OCI-M1 (cell line): Measurements from ENCODE around the gene BMPR1A.
A peak's percentile ranks its signal among the peaks of the same experiment; 100 is the strongest.
"Not testable (repeated sequence)": the region's sequence is repeated elsewhere in the genome, so short reads cannot be mapped to it uniquely, and the experiment has no call there.

Experiments
- DNase-seq: peaks from one replicate; lab custom pipeline; 2025; lab: John Stamatoyannopoulos, UW

The BMPR1A gene

DNA sequence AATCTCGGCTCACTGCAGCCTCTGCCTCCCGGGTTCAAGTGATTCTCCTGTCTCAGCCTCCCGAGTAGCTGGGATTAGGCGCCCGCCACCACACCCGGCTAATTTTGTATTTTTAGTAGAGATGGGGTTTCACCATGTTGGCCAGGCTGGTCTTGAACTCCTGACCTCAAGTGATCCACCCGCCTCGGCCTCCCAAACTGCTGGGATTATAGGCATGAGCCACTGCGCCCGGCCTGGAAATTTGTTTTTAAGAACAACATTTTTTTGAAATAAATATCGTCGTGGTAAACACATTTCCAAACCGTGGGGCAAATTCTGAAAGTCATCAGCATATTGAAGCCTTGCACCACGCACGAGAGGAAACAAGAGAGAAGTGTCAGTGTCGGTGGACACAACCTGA is 183.7 kb downstream of the BMPR1A start:
- not testable (repeated sequence) for DNase-seq

GRCh38 chr10:86940677-86941076 is 184.3 kb downstream of the BMPR1A start:
- no peak for DNase-seq

DNA sequence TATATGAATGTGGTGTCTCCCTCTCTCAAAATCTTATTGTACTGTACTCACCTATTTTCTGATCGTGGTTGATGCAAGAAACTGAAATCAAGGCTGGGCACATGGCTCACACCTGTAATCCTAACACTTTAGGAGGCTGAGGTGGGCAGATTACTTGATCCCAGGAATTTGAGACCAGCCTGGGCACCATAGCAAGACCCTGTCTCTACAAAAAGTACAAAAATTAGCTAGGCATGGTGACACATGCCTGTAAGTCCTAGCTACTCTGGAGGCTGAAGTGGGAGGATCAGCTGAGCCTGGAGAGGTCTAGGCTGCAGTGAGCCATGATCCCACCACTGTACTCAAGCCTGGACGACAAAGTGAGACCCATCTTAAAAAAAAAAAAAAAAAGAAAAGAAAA is 185.0 kb downstream of the BMPR1A start:
- no peak for DNase-seq

DNA sequence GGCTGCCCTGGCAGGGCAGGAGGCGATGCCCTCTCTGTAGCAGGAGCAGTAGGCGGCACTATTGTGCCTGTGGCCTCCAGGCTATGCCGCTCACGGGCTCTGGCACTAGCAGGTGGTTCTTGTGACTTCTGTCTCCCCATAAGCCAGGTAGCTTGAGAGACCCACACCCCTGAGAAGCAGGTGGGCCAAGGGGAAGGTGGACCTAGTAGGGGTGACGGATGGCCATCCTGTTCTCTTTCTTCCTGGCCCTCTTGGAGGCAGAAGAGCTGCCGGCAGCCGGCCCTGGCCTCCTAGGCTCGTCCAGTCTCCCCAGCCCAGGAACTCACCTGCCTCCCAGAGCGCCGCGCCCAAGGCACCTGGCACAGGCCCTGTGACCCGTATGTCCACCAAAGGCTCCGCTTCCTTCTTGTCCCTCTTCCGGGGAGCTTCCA is 185.6 kb downstream of the BMPR1A start:
- no peak for DNase-seq

DNA sequence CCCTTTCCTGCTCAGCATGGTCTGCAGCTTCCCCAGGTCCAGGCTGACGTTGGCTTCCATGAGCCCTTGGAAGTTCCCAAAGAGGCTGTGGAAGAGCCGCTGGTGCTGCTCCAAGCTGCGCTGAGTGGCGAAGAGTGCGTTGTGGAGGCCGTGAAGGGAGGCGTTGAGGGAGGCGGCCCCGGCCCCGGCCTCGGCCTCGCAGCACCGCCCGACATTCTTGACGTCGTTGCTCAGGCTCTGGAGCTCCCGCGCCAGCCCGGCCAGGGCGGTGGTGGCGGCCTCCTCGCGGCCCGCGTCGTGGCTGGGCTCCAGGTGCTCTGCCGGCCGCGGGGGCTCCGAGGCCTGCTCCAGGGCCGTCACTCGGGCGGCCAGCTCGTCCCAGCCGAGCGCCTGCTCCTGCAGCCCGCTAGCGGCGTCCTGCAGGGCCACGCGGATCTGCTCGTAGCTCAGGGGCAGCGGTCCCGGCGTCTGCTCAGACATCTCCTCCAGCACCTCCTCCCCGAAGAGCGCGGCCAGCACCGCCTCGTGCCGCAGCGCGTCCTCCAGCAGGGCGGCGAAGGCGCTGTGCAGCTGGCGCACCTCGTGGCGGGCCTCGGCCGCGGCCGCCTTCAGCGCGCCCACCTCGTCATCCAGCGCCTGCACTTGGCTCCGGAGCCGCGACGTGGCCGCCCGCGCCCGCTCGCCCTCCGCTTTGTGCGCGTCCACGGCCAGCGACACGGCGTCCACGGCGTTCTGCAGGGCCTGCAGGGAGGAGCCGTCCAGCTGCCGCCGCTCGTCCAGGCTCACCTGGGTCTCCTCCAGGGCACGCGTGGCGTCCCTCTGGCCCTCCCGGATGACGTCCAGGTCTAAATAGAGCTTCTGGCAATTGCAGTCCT is 186.3 kb downstream of the BMPR1A start:
- DNase-seq = no peak

GRCh38 chr10:86943316-86944030 is 187.1 kb downstream of the BMPR1A start:
- no peak for DNase-seq

DNA sequence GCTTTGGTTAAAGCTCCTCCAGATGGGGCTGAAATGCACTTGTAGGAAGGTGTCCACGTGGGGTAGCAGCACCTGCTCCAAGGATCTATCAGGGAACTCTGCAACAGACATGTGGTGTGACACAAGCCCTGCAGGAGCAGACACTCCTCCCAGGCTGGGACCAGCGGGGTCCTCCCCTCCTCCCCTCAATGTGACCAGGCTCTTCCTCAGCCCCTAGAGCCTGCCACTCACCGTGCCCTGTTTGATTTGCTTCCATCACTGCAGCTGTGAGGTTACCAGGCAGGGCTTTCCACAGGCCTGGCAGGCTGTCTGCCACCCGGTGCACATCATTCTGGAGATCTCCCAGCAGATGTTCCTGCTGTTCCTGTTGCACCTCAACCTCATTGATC is 187.6 kb downstream of the BMPR1A start:
- no peak for DNase-seq

GRCh38 chr10:86944471-86944870 is 188.1 kb downstream of the BMPR1A start:
- no peak for DNase-seq

- DNase-seq = no peak
Observed at GRCh38 chr10:86944907-86945306, 188.5 kb downstream of the BMPR1A start.

DNA sequence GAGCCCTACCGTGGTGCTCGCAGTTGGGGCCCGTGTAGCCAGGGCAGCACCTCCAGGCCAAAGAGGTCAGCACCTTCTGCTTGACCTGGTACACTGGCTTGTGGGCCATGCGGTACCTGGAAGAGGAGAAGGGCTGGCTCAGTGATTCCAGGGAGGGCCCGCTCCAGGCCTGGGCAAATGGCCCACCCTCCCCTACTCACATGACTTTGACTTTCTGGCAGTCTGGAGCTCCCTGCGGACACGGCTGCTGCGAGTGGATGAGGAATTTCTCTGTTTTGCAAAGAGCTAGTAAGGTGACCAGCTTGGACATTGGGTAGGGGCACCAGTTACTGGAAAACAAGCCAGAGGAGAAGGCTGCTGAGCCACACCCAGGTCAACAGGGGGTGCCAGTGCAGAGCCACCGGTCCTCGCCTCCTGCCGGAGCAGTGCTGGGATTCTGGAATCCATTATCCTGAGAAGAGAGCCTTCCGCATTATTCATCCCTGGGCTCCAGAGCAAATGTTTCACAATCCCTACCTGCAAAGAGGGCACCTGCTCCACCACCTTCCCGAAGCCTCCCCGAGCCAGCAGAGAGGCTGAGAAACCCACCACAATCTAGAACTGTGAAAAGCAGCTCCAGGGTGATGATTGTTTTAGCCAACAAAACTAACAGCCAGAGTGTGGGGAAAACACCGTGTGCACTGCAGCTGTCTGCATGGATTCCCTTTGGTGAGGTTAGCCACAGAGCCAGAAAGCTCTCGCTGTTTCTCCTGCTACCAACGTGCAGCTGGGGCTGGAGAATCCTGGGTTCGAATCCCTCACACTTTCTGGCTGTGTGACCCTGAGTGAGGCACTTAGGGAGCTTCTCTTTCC is 189.2 kb downstream of the BMPR1A start:
- DNase-seq = no peak

GRCh38 chr10:86946213-86947155 is 190.1 kb downstream of the BMPR1A start:
- DNase-seq = no peak

- not testable (repeated sequence) for DNase-seq
Observed at GRCh38 chr10:86947806-86948205, 191.4 kb downstream of the BMPR1A start.

DNA sequence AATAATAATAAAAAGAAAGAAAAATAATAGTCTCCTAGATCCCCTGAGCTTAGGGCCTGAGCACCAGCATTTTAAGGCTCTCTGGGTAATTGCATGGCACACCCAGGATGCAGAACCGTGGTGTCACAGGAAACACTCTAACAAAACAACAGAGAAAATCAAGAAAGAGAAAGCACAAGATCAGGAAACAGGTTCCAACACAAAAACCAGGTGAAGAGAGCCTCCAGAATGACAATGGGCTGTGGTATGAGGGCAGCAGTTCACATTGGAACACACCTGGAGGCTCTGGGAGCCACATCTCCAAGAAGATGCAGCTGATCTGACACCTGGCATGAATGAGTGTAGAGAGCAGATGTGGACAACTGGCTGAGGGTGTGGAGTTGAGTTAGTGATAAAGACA is 193.9 kb downstream of the BMPR1A start:
- no peak for DNase-seq

GRCh38 chr10:86951184-86951761 is 194.9 kb downstream of the BMPR1A start:
- no peak for DNase-seq

DNA sequence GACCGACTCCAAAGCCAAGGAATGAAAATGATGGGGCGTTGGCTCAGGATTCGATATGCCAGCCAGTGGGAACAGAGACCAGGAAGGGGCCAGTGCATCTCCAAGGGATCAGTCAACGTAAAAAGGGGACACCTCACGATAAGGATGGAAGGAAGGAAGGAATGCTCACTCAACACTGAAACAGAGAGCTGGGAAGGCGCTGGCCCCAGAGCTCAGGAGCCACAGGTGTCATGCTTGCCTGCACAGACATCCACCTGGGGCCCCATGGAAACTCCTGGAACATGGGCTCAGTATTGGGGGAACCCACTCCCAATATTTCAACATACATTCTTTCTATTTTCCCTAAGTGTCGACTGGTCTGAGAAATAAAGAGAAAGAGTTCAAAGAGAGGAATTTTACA is 195.7 kb downstream of the BMPR1A start:
- DNase-seq = no peak

DNA sequence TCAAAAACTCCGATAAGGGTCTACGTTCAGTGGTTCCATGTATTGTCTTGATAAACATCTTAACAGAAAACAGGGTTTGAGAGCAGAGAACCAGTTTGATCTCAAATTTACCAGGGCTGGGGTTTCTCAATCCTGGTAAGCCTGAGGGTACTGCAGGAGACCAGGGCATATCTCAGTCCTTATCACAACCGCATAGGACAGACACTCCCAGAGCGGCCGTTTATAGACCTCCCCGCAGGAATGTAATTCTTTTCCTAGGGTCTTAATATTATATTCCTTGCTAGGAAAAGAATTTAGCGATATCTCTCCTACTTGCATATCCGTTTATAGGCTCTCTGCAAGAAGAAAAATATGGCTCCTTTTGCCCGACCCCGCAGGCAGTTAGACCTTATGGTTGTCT is 196.3 kb downstream of the BMPR1A start:
- peak; percentile 38 for DNase-seq

- DNase-seq = no peak
Observed at GRCh38 chr10:86953747-86954680, 197.6 kb downstream of the BMPR1A start.

GRCh38 chr10:86954681-86955500 is 198.5 kb downstream of the BMPR1A start:
- DNase-seq = no peak
